ENCODE data around the gene ADD1. TPM values are rescaled to one million over a fixed set of nuclear protein-coding genes. Genes with fewer than 3 reads are reported as not detected.
A peak's percentile ranks its signal among the peaks of the same experiment; 100 is the strongest.

Gene ADD1
- total and polyA plus RNA-seq, 2 donors (not counting 1 experiment from before 2014, with no cell fraction given) = 302 to 383 TPM

GRCh38 chr4:2832981-2833670, 10.5 kb upstream of the ADD1 start:
- peak; percentile 1 for ATAC-seq (ENCODE audit: low read depth)
- POLR2A ChIA-PET = interaction anchor here (1.0 to 1.2 kb wide), 3 partner anchors 10 to 20 kb away, joined by 3 to 6 read pairs (median 5); partner anchors contain the start of gene ADD1
- no peaks in the 10 kb centered on the region for H3K27me3 ChIP-seq (replicated peaks in 1 of 4; ENCODE audit: control extremely low read depth in 1 of 4, control insufficient read depth in 3 of 4, insufficient read depth in 4 of 4, low read length in 3 of 4)
- H3K27me3 Mint-ChIP-seq = no peaks in the 10 kb centered on the region
- 64% methylated on average over 11 of the region's 19 CpGs for WGBS (ENCODE audit: insufficient coverage)
- H3K9ac ChIP-seq (ENCODE audit: low read length) = peak overlapping the region; percentile 23
- no peak for TF ChIP-seq EZH2 (IDR thresholded peaks at IDR 0.05; ENCODE audit: borderline replicate concordance, insufficient read depth, low read depth, low read length, poor library complexity, severe bottlenecking)
- TF ChIP-seq CTCF (IDR thresholded peaks at IDR 0.05) = no peak
- peaks cover 53% of the 10 kb centered on the region for H4K20me1 ChIP-seq (ENCODE audit: control insufficient read depth, insufficient read depth, low read length, poor library complexity, severe bottlenecking)
- peaks cover 14% of the 10 kb centered on the region for H3K79me2 ChIP-seq (ENCODE audit: control insufficient read depth, insufficient read depth, low read length)
- peak overlapping the region; percentile 91 for H3K27ac Mint-ChIP-seq
- CTCF ChIA-PET = interaction anchor here (1.0 kb wide), 1 partner anchor 8 kb away, joined by 3 read pairs; no protein-coding TSS in a partner anchor
- H3K4me1 ChIP-seq (ENCODE audit: control insufficient read depth in 2 of 2, insufficient read depth in 2 of 2, low read length in 2 of 2) = peaks cover 66 to 67% of the 10 kb centered on the region in 2 donors
- no peak overlapping the region for H3K4me3 ChIP-seq (ENCODE audit: control extremely low read depth in 1 of 5, extremely low read depth in 1 of 5, insufficient read depth in 1 of 5, low read depth in 2 of 5, low read length in 4 of 5)
- peaks cover 60% of the 10 kb centered on the region for H3K4me1 Mint-ChIP-seq
- H3K36me3 ChIP-seq (replicated peaks in 1 of 2; ENCODE audit: control extremely low read depth in 1 of 2, control insufficient read depth in 1 of 2, extremely low read depth in 1 of 2, insufficient read depth in 2 of 2, low read length in 1 of 2) = peaks cover 3 to 63% of the 10 kb centered on the region in 2 experiments
- no peak for DNase-seq
- H3K4me3 Mint-ChIP-seq = peak overlapping the region; percentile 74
- intact Hi-C loops (cut with micrococcal nuclease) = no loop called here
- no peaks in the 10 kb centered on the region for H3K9me3 Mint-ChIP-seq (ENCODE audit: insufficient read depth)
- no peaks in the 10 kb centered on the region for H3K9me3 ChIP-seq (ENCODE audit: control extremely low read depth in 1 of 3, control insufficient read depth in 2 of 3, insufficient read depth in 1 of 3, low read length in 2 of 3)
- peak overlapping the region; percentile 70 for H3K4me2 ChIP-seq (replicated peaks; ENCODE audit: low read depth, low read length, poor library complexity, severe bottlenecking)
- peak overlapping the region; percentile 64 to 75 for H3K27ac ChIP-seq (ENCODE audit: low read length in 2 of 2)
- H2AFZ ChIP-seq (ENCODE audit: insufficient read depth, low read depth, low read length, poor library complexity, severe bottlenecking) = no peak overlapping the region

- Histone ChIP-seq H2AFZ (ENCODE audit: insufficient read depth, low read depth, low read length, poor library complexity, severe bottlenecking) (no peak overlapping the region), H3K4me2 (replicated peaks; ENCODE audit: low read depth, low read length, poor library complexity, severe bottlenecking) (peak overlapping the region; percentile 70), H3K9ac (ENCODE audit: low read length) (no peak overlapping the region), H3K9me3 (ENCODE audit: control extremely low read depth in 1 of 3, control insufficient read depth in 2 of 3, insufficient read depth in 1 of 3, low read length in 2 of 3) (no peaks in the 10 kb centered on the region), H3K36me3 (replicated peaks in 1 of 2; ENCODE audit: control extremely low read depth in 1 of 2, control insufficient read depth in 1 of 2, extremely low read depth in 1 of 2, insufficient read depth in 2 of 2, low read length in 1 of 2) (peaks cover 0 to 59% of the 10 kb centered on the region in 2 experiments), H3K27me3 (replicated peaks in 1 of 4; ENCODE audit: control extremely low read depth in 1 of 4, control insufficient read depth in 3 of 4, insufficient read depth in 4 of 4, low read length in 3 of 4) (no peaks in the 10 kb centered on the region), H3K79me2 (ENCODE audit: control insufficient read depth, insufficient read depth, low read length) (peaks cover 14% of the 10 kb centered on the region), H4K20me1 (ENCODE audit: control insufficient read depth, insufficient read depth, low read length, poor library complexity, severe bottlenecking) (peaks cover 48% of the 10 kb centered on the region), H3K4me3 (ENCODE audit: control extremely low read depth in 1 of 5, extremely low read depth in 1 of 5, insufficient read depth in 1 of 5, low read depth in 2 of 5, low read length in 4 of 5) (no peak overlapping the region), H3K4me1 (ENCODE audit: control insufficient read depth in 2 of 2, insufficient read depth in 2 of 2, low read length in 2 of 2) (peaks cover 71 to 72% of the 10 kb centered on the region in 2 donors), H3K27ac (ENCODE audit: low read length in 2 of 2) (no peak overlapping the region)
- intact Hi-C loops (cut with micrococcal nuclease) = no loop called here
- no peak for ATAC-seq (ENCODE audit: low read depth)
- Mint-ChIP-seq H3K27me3 (no peaks in the 10 kb centered on the region), H3K4me1 (peaks cover 65% of the 10 kb centered on the region), H3K4me3 (peak overlapping the region; percentile 74), H3K9me3 (ENCODE audit: insufficient read depth) (no peaks in the 10 kb centered on the region), H3K27ac (peak overlapping the region; percentile 91)
- DNase-seq = peak; percentile 33
- TF ChIP-seq EZH2 (IDR thresholded peaks at IDR 0.05; ENCODE audit: borderline replicate concordance, insufficient read depth, low read depth, low read length, poor library complexity, severe bottlenecking) (no peak), CTCF (IDR thresholded peaks at IDR 0.05) (no peak)
- 95% methylated on average over 6 of the region's 7 CpGs for WGBS (ENCODE audit: insufficient coverage)
- ChIA-PET POLR2A (interaction anchor here (0.6 kb wide), 1 partner anchor 347 kb away, joined by 3 read pairs; no protein-coding TSS in a partner anchor), CTCF (interaction anchor here (1.1 kb wide), 1 partner anchor 75 kb away, joined by 3 read pairs; no protein-coding TSS in a partner anchor)
Observed at GRCh38 chr4:2833671-2834000, 10.0 kb upstream of the ADD1 start.
